DMS 273 treated with DMSO at 0.1 percent for 48 hours (cell line): Measurements from ENCODE around the gene DNAH14.
"Not testable (repeated sequence)": the region's sequence is repeated elsewhere in the genome, so short reads cannot be mapped to it uniquely, and the experiment has no call there.

Experiments
- DNase-seq: peaks from one replicate; lab custom pipeline; 2025; lab: John Stamatoyannopoulos, UW

DNAH14 gene

DNA sequence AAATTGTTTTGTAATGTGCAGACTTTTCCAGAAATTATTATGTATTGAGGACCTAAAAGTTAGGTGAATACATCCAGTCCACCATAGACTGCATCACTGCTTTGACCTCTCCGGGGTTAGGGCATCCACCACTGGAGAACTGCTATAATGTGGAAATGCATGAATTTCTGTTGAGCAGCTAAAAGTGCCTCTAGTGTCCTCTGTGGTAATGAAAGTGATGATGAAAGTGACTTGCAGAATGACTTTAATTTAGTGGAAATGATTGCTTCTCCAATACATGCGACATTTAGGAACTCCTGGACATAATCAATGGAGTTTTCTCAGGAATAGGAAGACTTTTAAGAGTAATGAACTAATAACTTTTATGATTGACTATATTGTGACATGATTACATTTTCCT, 327.6 kb downstream of the DNAH14 start:
- DNase-seq: no peak

DNA sequence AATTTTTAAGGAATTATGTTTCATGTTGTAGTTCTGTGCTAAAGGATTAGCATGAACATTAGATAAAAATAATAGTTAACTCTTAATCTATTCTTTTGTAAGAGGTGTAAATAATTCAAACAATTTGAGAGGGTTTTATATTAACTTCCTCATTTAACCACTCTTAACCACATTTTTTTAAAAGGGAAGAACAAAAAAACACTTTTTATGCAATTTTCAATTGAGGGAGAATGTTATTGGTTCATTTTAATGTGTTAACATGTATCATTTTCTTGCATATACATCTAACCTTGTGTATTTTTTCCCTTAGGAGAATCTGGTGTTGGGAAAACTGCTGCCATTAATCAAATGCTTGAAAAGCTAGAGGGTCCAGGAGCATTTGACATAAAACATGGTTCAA, 329.3 kb downstream of the DNAH14 start:
- DNase-seq: no peak

DNA sequence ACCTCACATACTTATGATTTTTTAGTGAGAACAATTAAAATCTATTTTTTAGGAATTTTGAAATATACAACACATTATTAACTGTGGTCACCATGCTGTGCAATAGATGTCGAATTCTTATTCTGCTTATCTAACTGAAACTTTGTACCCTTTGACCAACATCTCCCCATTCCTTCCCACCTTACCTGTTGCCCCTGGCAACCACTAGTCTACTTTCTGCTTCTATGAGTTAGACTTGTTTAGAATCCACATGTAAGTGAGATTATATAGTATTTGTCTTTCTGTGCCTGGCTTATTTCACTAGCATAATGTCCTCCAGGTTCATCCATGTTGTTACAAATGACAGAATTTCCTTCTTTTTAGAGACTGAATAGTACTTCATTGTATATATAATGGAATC, 330.1 kb downstream of the DNAH14 start:
- no peak for DNase-seq

DNA sequence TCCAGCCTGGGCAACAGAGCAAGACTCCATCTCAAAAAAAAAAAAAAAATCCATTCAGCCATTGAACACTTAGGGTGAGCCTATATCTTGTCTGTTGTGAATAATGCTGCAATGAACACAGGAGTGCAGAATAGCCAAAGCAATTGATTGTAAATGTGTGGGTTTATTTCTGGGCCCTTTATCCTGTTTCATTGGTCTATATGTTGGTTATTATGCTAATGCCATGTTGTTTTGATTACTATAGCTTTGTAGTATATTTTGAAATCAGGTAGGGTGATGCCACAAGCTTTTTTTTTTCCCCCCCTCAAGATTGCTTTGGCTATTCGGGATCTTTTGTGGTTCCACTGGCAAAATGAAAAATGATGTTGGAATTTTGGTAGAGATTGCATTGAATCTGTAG, 330.8 kb downstream of the DNAH14 start:
- DNase-seq: no peak

DNA sequence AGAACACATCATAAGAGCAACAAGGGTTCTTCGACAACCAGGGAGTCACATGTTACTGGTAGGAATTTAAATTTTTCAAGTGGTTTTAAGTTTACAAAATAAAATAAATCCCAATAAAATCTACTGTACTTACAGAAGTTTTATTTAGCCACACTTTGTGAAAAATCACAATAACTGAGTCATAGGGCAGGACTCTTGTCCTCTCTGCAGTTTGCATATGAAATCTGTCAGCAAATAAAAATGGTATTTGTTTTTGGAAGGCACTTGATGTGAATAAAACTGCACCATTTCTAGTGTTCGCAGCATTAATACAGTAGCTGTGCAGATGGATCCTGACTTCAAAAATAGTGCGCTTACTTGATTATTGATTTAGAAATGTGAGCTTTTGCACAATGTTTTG, 348.0 kb downstream of the DNAH14 start:
- no peak for DNase-seq

DNA sequence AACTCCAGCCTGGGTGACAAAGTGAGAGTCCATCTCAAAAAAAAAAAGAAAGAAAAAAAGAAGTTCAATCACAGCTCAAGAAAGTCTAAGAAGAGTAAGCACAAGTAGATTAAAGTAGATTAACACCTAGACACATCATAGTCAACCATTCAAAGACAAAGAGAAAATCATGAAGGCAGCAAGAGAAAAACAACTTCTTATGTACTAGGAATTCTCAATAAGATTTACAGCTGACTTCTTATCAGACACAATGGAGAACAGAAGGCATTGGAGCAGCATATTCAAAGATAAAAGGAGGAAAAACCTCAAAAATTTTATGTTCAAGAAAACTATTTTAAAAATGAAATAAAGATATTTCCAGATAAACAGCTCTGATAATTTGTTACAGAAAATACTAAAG, 351.1 kb downstream of the DNAH14 start:
- no peak for DNase-seq

DNA sequence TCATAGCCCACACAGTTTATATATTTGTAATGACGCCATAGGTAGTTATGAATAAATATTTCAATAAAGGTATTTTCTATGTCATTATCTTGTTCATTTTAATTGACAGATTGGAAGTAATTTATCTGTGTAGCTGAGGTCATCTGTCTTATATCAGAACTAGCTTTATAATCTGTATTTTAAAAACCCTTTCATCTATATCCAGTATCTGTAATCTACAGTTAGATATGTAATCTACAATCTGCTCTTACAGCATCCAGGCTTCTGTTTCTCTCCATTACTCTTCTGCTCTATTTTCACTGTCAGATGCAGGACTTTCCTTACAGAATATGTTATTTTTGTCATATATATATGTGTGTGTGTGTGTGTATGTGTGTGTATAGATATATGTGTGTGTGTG, 360.8 kb downstream of the DNAH14 start:
- DNase-seq: no peak

DNA sequence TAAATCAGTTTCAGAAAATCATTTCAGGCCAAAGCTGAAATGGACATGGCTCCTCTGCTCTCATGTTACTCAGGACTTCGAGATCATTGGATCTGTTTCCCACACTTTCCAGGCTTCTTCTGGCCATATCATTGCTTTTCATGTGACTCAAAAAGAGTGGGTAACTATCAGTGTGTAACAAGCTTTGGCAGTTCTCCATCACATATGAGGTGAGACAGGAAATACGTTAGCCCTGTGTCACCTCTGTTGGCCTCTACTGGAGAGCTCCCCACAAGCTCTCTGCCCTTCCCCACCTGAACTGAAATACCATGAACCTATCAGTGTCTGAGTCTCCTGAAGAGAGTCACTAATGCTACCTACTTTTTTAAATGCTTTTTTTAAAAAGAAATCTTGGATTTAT, 370.1 kb downstream of the DNAH14 start:
- DNase-seq: no peak

DNA sequence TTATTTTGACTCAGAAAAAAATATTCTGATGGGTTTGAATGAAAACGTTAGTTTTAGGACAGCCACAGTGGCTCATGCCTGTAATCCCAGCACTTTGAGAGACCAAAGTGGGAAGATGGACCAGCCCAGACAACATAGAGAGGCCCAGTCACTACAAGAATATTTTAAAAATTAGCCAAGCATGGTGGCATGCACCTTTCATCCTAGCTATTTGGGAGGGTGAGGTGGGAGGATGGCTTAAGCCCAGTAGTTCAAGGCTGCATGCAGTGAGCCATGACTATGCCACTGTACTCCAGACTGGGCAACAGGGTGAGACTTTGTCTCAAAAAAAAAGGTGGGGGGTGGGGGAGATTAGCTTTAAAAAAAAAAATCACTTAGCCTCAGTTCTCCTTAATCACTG, 370.9 kb downstream of the DNAH14 start:
- no peak for DNase-seq

DNA sequence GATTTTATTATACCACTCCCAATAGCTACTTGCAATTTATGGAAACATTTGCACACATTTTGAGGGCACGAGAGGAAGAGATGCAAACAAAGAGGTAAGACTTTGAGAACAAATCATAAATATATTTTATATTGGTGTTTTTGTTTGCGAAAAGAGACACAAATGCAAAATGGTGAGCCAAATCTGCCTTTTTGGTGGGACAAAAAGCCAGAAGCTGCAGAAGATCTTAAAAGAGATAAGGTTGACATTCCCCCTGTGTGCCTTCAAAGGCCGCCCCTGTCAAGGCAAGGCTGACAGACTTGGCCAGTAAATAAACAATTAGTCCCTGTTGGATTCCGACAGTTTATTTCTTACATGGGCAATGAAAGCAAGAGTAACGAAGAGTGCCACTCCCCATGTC, 375.5 kb downstream of the DNAH14 start:
- no peak for DNase-seq

DNA sequence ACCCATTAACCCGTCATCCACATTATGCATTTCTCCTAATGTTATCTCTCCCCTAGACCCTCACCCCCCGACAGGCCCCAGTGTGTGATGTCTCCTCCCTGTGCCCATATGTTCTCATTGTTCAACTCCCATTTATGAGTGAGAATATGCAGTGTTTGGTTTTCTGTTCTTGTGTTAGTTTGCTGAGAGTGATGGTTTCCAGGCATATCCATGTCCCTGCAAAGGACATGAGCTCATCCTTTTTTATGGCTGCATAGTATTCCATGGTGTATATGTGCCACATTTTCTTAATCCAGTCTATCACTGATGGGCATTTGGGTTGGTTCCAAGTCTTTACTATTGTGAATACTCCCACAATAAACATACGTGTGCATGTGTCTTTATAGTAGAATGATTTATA, 381.1 kb downstream of the DNAH14 start:
- DNase-seq: not testable (repeated sequence)

DNA sequence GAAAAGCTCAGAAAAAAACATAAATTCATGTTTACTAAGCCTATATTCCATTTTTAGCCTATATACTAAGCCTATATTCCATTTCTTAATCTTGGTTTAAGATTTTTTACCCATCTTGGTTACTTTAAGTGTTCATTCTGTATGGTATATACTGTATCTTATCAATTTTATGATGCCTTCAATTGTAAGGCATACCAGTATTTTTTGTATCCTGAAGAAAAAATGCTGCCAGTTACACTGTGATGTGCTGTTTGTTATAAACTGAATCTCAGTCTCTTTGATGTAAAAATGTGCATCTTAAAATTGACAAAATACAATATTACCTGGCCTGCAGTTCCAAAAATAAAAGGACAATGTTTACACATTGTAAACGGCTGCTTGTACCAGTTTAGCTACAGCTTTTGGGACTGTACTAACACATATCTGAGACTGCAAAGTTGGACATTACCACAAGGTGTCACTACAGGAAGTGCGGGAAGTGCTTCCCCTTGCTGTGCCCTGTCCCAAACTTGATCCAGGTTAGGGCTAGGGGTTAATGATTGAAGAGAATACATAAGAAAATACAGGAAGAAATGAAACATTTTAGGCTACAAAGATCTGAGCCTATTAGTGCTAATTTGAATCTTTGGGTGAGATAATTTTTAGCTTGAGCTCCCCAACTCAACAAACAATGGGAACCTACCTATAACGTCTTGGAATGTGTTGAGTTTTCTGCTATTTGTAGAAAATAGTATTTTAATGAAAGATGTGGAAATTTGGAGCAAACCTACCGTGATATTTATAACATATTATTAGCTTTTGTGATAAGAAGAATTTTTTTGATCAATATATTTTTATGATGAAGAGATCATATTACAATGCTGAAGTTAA, 389.5 kb downstream of the DNAH14 start:
- DNase-seq: peak; percentile 9

DNA sequence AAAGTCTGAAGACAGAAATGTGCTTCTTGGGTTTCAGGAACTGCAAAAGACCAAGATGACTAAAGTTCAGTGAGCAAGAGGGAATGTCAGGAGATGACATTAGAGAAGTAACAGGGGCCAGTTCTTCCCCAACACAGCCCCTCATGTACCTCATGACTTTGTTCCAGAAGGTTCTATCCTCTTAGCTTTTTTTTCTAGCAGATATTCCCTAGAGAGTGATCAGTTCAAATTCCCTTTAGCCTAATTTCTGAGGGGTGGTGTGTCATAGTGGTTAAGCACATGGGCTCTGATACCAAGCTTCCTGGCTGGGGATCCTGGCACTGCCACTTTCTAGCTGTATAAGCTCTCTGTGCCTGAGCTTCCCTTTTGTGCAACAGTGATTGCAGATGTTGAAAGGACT, 390.4 kb downstream of the DNAH14 start:
- DNase-seq: no peak

DNA sequence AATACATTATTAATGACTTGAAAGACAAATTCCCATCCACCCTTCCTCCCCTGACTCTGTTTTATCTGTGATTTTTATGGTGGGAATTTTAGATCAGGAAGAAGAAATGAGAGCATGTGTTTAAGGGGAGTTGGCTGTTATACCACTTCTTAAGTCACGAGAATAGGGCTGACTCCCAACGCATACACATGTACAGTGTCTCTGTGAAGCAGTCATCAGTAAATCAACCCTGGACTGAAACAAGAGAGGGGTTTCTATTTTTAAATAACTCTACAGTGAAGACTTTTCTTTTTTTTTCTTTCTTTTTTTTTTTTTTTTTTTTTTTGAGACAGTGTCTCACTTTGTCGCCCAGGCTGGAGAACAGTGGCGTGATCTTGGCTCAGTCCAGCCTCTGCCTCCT, 392.3 kb downstream of the DNAH14 start:
- no peak for DNase-seq

DNA sequence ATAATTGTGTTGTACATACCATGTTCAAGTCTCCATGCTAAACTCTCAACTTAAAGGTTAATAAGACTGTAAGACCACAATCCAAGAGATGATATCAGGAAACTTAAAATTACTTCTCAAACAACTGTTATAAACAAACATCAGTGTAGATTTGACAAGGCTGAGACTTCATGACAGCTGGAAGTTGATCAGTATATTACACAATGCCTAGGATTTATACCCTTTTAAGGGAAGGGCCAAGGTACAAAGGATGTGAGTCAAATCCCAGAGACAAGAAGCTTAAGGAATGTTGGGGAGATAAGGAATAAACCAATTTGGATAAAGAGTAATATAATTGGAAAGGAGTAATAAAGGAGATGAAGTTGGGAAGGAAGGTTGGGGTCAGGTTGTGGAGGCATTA, 399.6 kb downstream of the DNAH14 start:
- no peak for DNase-seq

DNA sequence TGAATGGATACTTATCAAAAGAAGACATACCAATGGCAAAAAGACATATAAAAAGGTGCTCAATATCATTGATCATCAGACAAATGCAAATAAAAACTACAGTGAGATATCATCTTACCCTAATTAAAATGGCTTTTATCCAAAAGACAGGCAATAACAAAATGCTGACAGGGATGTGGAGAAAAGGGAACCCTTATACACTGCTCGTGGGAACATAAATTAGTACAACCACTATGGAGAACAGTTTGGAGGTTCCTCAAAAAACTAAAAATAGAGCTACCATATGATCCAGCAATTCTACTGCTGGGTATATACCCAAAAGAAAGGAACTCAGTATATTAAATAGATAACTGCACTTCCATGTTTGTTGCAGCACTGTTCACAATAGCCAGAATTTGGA, 400.5 kb downstream of the DNAH14 start:
- not testable (repeated sequence) for DNase-seq

DNA sequence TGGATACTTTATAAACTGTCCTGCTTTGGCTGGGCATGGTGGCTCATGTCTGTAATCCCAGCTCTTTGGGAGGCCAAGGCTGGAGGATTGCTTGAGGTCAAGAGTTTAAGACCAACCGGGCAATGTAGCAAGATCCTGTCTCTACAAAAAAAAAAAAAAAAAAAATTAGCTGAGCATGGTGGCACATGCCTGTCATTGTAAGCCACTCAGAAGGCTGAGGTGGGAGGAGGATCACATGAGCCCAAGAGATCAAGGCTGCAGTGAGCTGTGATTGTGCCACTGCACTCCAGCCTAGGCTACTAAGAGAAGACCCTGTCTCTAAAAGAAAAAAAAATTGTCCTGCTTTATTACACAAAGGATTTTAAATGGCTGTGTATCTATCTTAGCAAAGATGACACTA, 403.2 kb downstream of the DNAH14 start:
- no peak for DNase-seq

DNA sequence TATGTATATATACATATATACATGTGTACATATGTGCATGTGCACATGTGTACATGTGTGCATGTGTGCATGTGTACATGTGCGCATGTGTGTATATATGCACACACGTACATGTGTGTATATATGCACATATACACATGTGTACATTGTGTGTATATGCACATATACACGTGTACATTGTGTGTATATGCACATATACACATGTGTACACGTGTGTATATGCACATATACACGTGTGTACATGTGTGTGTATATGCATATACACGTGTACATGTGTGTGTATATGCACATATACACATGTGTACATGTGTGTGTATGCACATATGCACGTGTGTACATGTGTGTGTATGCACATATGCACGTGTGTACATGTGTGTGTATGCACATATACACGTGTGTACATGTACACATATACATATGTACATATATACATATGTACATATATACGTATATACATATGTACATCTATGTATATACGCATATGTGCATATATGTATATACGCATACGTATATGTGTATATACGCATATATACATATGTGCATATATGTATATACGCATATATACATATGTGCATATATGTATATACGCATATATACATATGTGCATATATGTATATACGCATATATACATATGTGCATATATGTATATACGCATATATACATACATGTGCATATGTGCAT, 405.8 kb downstream of the DNAH14 start:
- not testable (repeated sequence) for DNase-seq

DNA sequence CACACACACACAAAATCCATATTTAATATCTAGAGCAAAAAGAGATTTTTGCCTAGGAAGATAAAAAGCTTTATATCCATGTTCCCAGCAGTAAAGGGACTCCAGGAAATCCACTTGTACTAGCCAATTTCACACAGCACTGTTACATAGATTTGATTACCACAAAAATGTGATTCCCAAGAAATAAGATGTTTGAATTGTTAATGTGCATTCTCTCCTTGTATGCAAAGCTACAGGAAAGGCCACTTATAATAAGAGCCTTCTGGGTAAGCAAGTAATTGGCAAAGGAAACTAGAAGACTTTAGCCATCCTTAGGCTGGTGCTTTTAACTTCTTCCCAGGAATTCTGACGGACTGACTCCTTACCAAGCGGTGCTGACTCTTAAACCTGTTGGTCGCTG, 409.1 kb downstream of the DNAH14 start:
- DNase-seq: no peak

DNA sequence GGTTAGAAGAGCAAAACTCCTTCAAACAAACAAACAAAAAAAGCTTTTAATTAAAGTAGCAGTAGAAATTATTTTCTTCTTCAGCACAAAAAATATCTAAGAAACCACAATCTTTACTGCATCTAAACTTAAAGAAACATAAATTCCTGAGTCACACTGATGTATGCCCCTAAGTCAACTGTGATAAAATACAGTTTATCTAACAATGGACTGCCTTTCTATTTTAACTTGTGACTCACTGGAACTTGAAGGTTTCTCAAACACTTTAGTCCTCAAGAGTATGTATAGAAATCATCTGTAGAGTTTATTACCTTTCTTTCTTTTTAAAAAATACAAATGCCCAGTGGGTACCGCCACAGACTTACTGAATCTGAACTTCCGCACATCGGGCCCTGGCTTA, 412.2 kb downstream of the DNAH14 start:
- DNase-seq: no peak

DNA sequence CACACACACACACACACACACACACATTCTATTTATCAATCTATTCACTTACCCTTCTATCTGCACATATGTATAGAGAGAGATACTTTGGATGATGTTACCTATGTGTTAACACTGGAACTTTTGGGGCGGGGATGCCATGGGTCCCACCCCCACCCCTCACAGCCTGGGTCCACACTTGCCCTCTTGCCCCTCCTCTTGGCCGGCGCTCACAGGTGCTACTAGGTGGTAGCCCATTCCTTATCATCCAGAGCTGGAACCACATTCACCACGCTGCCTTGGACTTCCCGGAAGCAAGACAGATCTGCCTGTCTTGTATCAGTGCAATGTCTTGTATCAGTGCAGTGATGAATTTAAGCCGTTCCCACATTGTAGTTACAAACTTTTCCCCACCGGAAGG, 413.2 kb downstream of the DNAH14 start:
- DNase-seq: no peak

DNA sequence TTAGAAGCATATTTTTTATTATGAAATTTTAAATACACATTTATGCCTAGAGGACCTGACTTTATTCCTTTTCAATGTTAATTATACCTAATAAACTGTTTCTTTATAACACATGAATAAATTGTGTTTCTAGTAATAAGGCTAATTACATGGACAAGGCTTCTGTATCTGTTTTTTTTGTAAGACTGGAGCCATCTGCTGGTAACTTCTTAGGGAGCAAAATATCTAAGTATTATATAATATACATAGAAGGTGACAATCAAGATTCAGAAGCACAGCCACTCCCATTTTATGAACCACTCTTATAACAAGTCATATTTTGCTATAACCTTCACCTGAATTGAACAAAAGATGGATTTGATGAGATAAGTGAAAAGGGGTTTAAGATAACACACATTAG, 414.1 kb downstream of the DNAH14 start:
- peak; percentile 23 for DNase-seq

DNA sequence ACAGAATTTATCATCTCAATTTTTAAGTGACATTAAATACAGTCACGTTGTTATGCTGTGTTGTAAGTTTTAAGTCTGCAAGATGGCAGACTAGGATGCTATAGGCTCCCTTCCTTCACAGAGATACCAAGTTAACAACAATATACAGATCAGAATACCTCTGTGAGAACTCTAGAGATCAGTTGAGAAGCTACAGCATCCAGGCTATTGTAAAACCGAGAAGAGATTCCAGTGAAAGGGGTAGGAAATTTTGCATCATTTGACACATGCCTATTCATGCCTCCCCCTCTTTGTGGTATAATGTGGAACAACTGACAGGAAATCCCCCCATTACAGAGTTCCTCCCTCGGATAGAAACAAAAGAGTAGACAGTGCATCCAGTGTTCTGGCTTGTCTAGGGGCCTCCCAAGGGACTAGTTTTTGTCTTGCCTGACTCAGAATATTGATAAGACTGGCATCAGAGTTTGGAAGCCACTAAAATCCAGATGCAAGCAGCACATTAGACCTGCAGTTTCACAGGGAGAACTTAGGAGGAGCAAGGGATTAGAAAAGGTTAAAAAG, 417.7 kb downstream of the DNAH14 start:
- DNase-seq: no peak
